Upper lobe of right lung (tissue), 1 donor: ENCODE data around the gene RPGR. TPM values are rescaled to one million over a fixed set of nuclear protein-coding genes. Genes with fewer than 3 reads are reported as not detected.

Experiments used
- ATAC-seq: fragments of 200-7000 bp; cut with Tn5 transposase; one replicate; pipeline ENCODE4 v1.9.1; 2020; ENCODE audit warnings: mild to moderate bottlenecking, moderate library complexity
- DNase-seq: peaks from one replicate; pipeline ENCODE4 v3.0.0-alpha.2; 2020
- H3K27ac ChIP-seq: fragments of 200-600 bp; one replicate; pipeline ENCODE4 v1.8.0; 2022
- H3K27me3 ChIP-seq: fragments of 200-600 bp; one replicate; pipeline ENCODE4 v1.8.0; 2022; ENCODE audit warnings: mild to moderate bottlenecking
- H3K36me3 ChIP-seq: fragments of 200-600 bp; one replicate; pipeline ENCODE4 v1.8.0; 2022
- H3K4me1 ChIP-seq: fragments of 200-600 bp; one replicate; pipeline ENCODE4 v1.8.0; 2022
- H3K4me3 ChIP-seq: fragments of 200-600 bp; one replicate; pipeline ENCODE4 v1.8.0; 2022; ENCODE audit warnings: mild to moderate bottlenecking
- H3K9me3 ChIP-seq: fragments of 200-600 bp; one replicate; pipeline ENCODE4 v1.8.0; 2022
- intact Hi-C: fragments of 100-400 bp; cut with DNase I; formaldehyde crosslinking; loops from one replicate; pipeline ENCODE4 v1.11.0; 2022
- total RNA-seq: library from RNA; stranded (reverse); fragmentation: NEBNext Ultra II Directional; extraction: Animal tissue kit (Norgen Biotek cat#: 25700); gene quantifications from one replicate; pipeline ENCODE4 v1.2.1, GENCODE V29; 2021
- TF ChIP-seq, protein P1 (sequence below): fragments of 200-600 bp; IDR thresholded peaks from one replicate; pipeline ENCODE4 v1.8.0; 2022; ENCODE audit warnings: antibody characterized with exemption
- donor health status: DM: no; HTN: yes; CAD: no; lungs with severe emphysema.

Gene RPGR
- total RNA-seq, 1 donor from 2014 or later = 18.0 TPM

DNA sequence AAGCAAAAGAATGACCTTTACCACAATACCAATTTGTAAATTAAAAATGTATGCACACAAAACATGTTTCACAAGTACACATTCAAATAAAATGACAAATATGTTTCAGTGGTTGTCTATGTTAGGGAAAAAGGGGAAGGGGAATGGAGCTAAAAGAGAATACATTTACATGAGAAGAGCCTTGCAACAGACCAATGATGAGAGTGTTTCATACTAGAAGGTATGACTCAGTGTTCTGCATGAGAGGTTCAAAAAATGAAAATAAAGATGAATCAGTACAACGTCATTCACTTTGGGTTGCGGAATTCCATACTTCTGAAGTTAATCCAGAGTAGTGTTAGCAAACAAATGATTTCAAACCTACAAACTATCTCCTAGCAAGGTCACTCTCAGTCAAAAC lies 51.7 kb downstream of the RPGR start:
- no peaks in the 10 kb centered on the region for H3K36me3 ChIP-seq
- no peaks in the 10 kb centered on the region for H3K9me3 ChIP-seq
- H3K4me3 ChIP-seq = no peak overlapping the region
- TF ChIP-seq, protein P1, sequence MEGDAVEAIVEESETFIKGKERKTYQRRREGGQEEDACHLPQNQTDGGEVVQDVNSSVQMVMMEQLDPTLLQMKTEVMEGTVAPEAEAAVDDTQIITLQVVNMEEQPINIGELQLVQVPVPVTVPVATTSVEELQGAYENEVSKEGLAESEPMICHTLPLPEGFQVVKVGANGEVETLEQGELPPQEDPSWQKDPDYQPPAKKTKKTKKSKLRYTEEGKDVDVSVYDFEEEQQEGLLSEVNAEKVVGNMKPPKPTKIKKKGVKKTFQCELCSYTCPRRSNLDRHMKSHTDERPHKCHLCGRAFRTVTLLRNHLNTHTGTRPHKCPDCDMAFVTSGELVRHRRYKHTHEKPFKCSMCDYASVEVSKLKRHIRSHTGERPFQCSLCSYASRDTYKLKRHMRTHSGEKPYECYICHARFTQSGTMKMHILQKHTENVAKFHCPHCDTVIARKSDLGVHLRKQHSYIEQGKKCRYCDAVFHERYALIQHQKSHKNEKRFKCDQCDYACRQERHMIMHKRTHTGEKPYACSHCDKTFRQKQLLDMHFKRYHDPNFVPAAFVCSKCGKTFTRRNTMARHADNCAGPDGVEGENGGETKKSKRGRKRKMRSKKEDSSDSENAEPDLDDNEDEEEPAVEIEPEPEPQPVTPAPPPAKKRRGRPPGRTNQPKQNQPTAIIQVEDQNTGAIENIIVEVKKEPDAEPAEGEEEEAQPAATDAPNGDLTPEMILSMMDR = no peak
- H3K27me3 ChIP-seq = no peaks in the 10 kb centered on the region
- no peaks in the 10 kb centered on the region for H3K4me1 ChIP-seq
- no peak overlapping the region for H3K27ac ChIP-seq
- no peak for DNase-seq
- intact Hi-C loops = no loop called here
- peak; percentile 42 for ATAC-seq

DNA sequence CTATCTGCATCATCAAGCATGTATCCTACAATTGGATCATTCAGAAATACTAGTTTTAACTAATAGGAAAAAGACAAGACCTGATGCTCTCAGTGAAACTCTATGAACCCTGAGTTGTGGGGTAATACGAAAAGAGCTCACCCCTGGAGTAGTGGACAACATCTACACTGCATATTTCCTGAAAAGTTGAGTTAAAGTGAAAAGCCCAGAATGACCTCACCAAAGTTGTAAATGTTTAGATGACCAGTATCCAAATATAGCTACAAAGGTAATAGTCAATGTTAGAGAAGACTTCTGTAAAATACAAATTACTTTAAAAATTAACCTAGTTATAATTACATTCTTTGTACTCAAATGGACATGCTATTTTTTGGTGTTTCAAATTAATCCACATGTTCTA lies 53.9 kb downstream of the RPGR start:
- no peak overlapping the region for H3K27ac ChIP-seq
- TF ChIP-seq, protein P1 = no peak
- H3K4me3 ChIP-seq = no peak overlapping the region
- H3K9me3 ChIP-seq = no peaks in the 10 kb centered on the region
- no peaks in the 10 kb centered on the region for H3K27me3 ChIP-seq
- ATAC-seq (no peak), DNase-seq (no peak)
- intact Hi-C loops = no loop called here
- H3K4me1 ChIP-seq = no peaks in the 10 kb centered on the region
- no peaks in the 10 kb centered on the region for H3K36me3 ChIP-seq

DNA sequence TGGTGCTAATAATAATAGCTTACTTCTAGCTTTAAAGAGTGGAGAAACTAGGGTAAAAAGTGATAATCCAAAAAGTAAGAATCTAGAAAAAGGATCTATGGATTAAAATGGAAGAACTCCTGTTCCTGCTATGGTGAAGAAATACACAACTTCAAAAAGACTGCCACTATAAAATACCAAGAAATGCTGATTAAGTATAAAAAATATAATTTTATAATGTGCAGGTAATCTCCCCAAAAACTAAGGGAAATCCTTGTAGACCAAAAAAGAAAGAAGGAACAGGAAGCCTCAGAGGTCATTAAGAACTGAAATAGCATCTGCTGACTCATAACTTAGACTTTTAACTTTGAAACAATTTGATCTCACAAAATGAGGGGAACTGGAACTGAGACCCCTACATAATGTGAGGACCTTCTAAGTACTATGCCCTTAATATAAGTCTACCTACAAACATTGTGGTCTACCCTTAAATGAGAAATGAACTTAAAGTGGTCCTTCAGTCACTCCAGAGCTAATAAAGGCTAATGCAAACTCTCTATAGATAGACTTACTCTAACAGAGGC lies 56.1 kb downstream of the RPGR start:
- H3K27me3 ChIP-seq = no peaks in the 10 kb centered on the region
- intact Hi-C loops = no loop called here
- TF ChIP-seq, protein P1 = no peak
- H3K4me1 ChIP-seq = no peaks in the 10 kb centered on the region
- H3K27ac ChIP-seq = no peak overlapping the region
- no peaks in the 10 kb centered on the region for H3K9me3 ChIP-seq
- DNase-seq = no peak
- no peaks in the 10 kb centered on the region for H3K36me3 ChIP-seq
- no peak overlapping the region for H3K4me3 ChIP-seq
- no peak for ATAC-seq

DNA sequence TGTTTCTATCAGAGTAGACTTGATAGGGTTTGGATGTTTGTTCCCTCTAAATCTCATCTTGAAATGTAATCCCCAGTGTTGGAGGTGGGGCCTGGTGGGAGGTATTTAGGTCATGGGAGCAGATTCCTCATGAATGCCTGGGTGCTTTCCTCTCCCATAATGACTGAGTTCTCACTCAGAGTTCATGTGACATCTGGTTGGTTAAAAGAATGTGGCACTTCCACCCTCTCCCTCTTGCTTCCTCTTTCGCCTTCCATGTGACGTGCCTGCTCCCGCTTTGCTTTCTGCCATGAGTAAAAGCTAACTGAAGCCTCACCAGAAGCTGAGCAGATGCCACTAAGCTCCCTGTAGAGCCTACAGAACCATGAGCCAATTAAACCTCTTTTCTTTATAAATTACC lies 59.3 kb downstream of the RPGR start:
- TF ChIP-seq, protein P1 = no peak
- intact Hi-C loops = no loop called here

DNA sequence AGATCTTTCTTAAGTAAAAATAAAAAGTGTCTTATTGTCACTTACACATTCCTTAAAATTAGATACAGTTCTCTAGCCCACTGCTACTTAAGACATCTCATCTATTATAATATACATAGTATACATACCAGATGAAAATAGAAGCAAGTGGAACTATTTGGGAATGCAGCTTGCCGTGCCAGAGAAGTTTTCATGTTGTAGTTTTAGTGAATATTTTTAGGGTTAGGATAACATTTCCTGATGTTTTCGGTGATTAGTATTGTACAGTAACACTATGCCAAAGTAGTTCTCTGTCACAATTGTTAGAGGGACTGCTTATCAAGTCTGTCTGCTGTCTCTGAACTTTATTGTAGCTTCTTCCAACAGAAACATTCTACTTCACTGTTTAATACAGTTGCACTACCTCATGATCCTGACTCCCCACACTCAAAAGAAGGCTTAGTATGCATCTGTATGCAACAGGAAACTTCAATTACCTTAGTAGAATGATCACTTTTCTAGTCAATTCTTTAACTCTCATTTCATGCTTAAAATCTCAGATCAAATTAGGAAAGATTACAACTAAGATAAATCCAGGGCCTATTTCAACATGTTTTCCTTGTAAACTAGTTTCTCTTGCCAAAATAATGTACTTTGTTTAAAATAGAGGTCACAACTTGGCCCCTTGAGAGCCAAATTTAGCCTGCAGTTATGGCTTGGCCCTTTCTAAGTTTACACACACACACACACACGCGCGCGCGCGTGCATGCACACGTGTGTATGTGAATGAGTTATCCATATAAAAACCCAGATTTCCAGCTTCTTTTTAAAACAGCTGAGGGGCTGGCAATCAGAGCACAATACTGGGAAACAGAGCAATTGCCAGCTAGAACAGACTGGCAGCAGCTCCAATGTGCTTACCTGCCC lies 64.3 kb downstream of the RPGR start:
- Histone ChIP-seq H3K27ac (no peak overlapping the region), H3K27me3 (no peaks in the 10 kb centered on the region), H3K36me3 (no peaks in the 10 kb centered on the region), H3K4me1 (no peaks in the 10 kb centered on the region), H3K9me3 (no peaks in the 10 kb centered on the region), H3K4me3 (no peak overlapping the region)
- ATAC-seq = no peak
- TF ChIP-seq, protein P1 = no peak
- intact Hi-C loops = no loop called here
- DNase-seq = no peak

More for the DNA sequence above, 59.3 kb downstream of the RPGR start:
- ATAC-seq = no peak
- no peak overlapping the region for H3K27ac ChIP-seq
- H3K4me3 ChIP-seq = no peak overlapping the region
- H3K36me3 ChIP-seq = no peaks in the 10 kb centered on the region
- no peaks in the 10 kb centered on the region for H3K4me1 ChIP-seq
- H3K9me3 ChIP-seq = no peaks in the 10 kb centered on the region
- DNase-seq = no peak
- no peaks in the 10 kb centered on the region for H3K27me3 ChIP-seq
